HL-60/S4 treated with retinoic acid at 250 ng/mL for 4 days and 3 days (cell line): ENCODE results near the gene KIAA0753.
"Not testable (repeated sequence)": the region's sequence is repeated elsewhere in the genome, so short reads cannot be mapped to it uniquely, and the experiment has no call there.

ENCODE experiments used
- in situ Hi-C: fragments of 300-500 bp; cut with MboI; formaldehyde crosslinking; loops from 2 replicates; pipeline ENCODE4 v1.7.0; 2022; ENCODE audit warnings: low sequenced_read_pairs

Gene KIAA0753

GRCh38 chr17:6573982-6574686, 66.4 kb downstream of the KIAA0753 start:
- in situ Hi-C loops = no loop called here

GRCh38 chr17:6573495-6573894, 67.0 kb downstream of the KIAA0753 start:
- in situ Hi-C loops = not testable (repeated sequence)

- in situ Hi-C loops = no loop called here
Measured at GRCh38 chr17:6572972-6573370, 67.5 kb downstream of the KIAA0753 start.

GRCh38 chr17:6571452-6571781, 69.1 kb downstream of the KIAA0753 start:
- in situ Hi-C loops = no loop called here

GRCh38 chr17:6570731-6571451, 69.6 kb downstream of the KIAA0753 start:
- in situ Hi-C loops = no loop called here

- in situ Hi-C loops = no loop called here
Measured at GRCh38 chr17:6569370-6570285, 70.9 kb downstream of the KIAA0753 start.

- in situ Hi-C loops = no loop called here
Measured at GRCh38 chr17:6568184-6568758, 72.2 kb downstream of the KIAA0753 start.

GRCh38 chr17:6567528-6568183, 72.9 kb downstream of the KIAA0753 start:
- in situ Hi-C loops = no loop called here

- in situ Hi-C loops = no loop called here
Measured at GRCh38 chr17:6561446-6561845, 79.1 kb downstream of the KIAA0753 start.

GRCh38 chr17:6560496-6560895, 80.0 kb downstream of the KIAA0753 start:
- in situ Hi-C loops = no loop called here

GRCh38 chr17:6559753-6560215, 80.7 kb downstream of the KIAA0753 start:
- in situ Hi-C loops = no loop called here

GRCh38 chr17:6558932-6559752, 81.4 kb downstream of the KIAA0753 start:
- in situ Hi-C loops = no loop called here

- in situ Hi-C loops = no loop called here
Measured at GRCh38 chr17:6558276-6558675, 82.2 kb downstream of the KIAA0753 start.

GRCh38 chr17:6557040-6557438, 83.5 kb downstream of the KIAA0753 start:
- in situ Hi-C loops = no loop called here

- in situ Hi-C loops = no loop called here
Measured at GRCh38 chr17:6556121-6557039, 84.1 kb downstream of the KIAA0753 start, which contains the start of gene PITPNM3. Gene PITPNM3 (minus strand): TSS chr17:6556555. CDS start chr17:6556406, 149 bp downstream.

GRCh38 chr17:6555331-6556120, 85.0 kb downstream of the KIAA0753 start:
- in situ Hi-C loops = no loop called here

GRCh38 chr17:6554871-6555330, 85.6 kb downstream of the KIAA0753 start:
- in situ Hi-C loops = no loop called here

GRCh38 chr17:6554342-6554741, 86.2 kb downstream of the KIAA0753 start:
- in situ Hi-C loops = no loop called here
